ENCODE data around the gene TMEM132C. TPM values are rescaled to one million over a fixed set of nuclear protein-coding genes. Genes with fewer than 3 reads are reported as not detected.

The TMEM132C gene
- total RNA-seq, 1 experiment from 2014 or later, result not detected

DNA sequence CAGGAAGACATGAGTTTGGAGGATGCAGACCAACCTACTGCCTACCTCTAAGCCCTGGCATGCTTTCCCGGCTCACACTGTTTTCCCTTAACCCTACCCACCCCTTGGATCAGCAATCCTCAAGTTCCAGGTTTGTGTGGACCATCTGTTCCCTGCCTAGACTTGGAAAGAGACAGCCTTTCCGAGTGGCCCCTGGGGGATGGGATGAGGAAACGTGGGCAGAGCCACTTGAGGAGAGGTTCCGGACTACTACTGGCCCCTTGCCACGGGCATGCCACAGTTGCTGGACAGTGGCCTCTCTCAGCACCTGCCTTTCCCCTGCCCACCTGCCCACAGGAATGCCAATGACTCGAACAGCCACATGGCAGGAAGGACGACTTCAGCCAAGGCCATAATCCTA lies 420.9 kb downstream of the TMEM132C start:
- ChIA-PET POLR2A (no interaction called here), CTCF (no interaction called here)
- H3K4me3 Mint-ChIP-seq (ENCODE audit: unreplicated experiment), result no peak overlapping the region
- no peaks in the 10 kb centered on the region for H3K36me3 Mint-ChIP-seq (ENCODE audit: insufficient read depth, unreplicated experiment)
- H3K4me1 Mint-ChIP-seq (ENCODE audit: insufficient read depth, unreplicated experiment), result no peaks in the 10 kb centered on the region
- intact Hi-C loops (cut with micrococcal nuclease), result no loop called here
- H3K27me3 Mint-ChIP-seq (ENCODE audit: insufficient read depth, unreplicated experiment), result no peaks in the 10 kb centered on the region
- peak; percentile 16 for DNase-seq (ENCODE audit: unreplicated experiment)
- no TSS peak for BruUV-seq (replicated peaks)
- no peak overlapping the region for H3K27ac Mint-ChIP-seq (ENCODE audit: low read depth, unreplicated experiment)
- peaks cover 36% of the 10 kb centered on the region for H3K9me3 Mint-ChIP-seq (ENCODE audit: unreplicated experiment)
- TF ChIP-seq, protein P1, sequence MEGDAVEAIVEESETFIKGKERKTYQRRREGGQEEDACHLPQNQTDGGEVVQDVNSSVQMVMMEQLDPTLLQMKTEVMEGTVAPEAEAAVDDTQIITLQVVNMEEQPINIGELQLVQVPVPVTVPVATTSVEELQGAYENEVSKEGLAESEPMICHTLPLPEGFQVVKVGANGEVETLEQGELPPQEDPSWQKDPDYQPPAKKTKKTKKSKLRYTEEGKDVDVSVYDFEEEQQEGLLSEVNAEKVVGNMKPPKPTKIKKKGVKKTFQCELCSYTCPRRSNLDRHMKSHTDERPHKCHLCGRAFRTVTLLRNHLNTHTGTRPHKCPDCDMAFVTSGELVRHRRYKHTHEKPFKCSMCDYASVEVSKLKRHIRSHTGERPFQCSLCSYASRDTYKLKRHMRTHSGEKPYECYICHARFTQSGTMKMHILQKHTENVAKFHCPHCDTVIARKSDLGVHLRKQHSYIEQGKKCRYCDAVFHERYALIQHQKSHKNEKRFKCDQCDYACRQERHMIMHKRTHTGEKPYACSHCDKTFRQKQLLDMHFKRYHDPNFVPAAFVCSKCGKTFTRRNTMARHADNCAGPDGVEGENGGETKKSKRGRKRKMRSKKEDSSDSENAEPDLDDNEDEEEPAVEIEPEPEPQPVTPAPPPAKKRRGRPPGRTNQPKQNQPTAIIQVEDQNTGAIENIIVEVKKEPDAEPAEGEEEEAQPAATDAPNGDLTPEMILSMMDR (IDR thresholded peaks at IDR 0.05; ENCODE audit: unreplicated experiment), result no peak

DNA sequence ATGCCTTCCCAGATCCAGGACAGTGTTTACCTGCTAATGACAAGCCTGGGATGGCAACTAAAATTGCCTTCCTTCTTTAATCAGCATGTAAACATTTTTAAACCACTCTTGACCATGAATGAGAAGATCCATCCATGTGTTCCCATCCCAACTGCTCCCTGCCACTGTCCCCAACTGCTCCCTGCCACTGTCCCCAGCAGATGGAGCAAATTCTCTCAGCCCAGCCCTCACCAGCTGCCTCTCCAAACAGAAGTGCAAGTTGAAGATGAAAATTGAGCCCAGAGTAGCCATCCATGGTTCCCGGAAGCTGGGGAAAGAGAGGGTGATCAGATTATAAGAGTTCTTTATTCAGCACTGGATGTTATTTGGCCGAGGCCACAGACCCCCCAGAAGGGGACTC lies 423.7 kb downstream of the TMEM132C start:
- no TSS peak for BruUV-seq (replicated peaks)
- Mint-ChIP-seq H3K9me3 (ENCODE audit: unreplicated experiment) (peaks cover 22% of the 10 kb centered on the region), H3K27ac (ENCODE audit: low read depth, unreplicated experiment) (no peak overlapping the region), H3K36me3 (ENCODE audit: insufficient read depth, unreplicated experiment) (no peaks in the 10 kb centered on the region), H3K4me1 (ENCODE audit: insufficient read depth, unreplicated experiment) (no peaks in the 10 kb centered on the region), H3K4me3 (ENCODE audit: unreplicated experiment) (no peak overlapping the region), H3K27me3 (ENCODE audit: insufficient read depth, unreplicated experiment) (no peaks in the 10 kb centered on the region)
- intact Hi-C loops (cut with micrococcal nuclease), result no loop called here
- ChIA-PET POLR2A (no interaction called here), CTCF (interaction anchor here (0.6 kb wide), 2 partner anchors 84 to 575 kb away, joined by 4 to 6 read pairs; no protein-coding TSS in a partner anchor)
- no peak for DNase-seq (ENCODE audit: unreplicated experiment)
- TF ChIP-seq, protein P1 (IDR thresholded peaks at IDR 0.05; ENCODE audit: unreplicated experiment), result no peak

DNA sequence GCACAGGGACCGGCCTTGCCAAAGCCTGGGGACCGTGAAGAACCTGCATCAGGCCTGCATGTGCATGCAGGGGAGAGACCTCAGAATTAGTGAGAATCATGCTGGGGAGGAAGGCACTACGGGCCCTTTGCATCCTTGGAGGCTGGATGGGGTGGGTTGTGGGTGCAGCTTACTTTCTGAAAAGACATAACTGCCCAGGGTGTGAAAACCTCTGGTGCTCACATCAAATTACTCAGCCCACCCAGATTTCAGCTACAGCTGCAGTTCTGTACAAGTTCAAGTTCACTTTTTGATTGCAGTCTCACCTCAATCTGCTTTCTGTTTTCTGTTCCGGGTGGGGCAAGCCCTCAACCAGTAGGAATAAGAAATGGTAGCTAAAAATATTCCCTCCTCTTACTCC lies 426.1 kb downstream of the TMEM132C start:
- H3K36me3 Mint-ChIP-seq (ENCODE audit: insufficient read depth, unreplicated experiment), result no peaks in the 10 kb centered on the region

DNA sequence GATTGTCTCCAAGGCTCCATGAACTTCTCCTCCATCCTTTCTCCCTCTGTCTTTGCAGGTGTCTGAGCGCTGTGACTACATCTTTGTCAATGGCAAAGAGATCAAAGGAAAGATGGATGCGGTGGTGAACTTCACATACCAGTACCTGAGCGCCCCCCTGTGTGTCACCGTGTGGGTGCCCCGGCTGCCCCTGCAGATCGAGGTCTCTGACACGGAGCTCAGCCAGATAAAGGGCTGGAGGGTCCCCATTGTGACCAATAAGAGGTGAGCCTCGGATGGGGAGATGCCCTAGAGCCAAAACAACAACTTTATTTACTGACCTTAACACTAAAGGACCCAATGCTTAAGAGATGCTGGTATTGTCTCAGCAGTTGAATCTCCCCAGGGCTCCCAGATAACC lies 426.8 kb downstream of the TMEM132C start:
- H3K9me3 Mint-ChIP-seq (ENCODE audit: unreplicated experiment), result peaks cover 23% of the 10 kb centered on the region
- no peaks in the 10 kb centered on the region for H3K27me3 Mint-ChIP-seq (ENCODE audit: insufficient read depth, unreplicated experiment)
- CTCF ChIA-PET, result no interaction called here
- no peaks in the 10 kb centered on the region for H3K36me3 Mint-ChIP-seq (ENCODE audit: insufficient read depth, unreplicated experiment)
- no peaks in the 10 kb centered on the region for H3K4me1 Mint-ChIP-seq (ENCODE audit: insufficient read depth, unreplicated experiment)
- DNase-seq (ENCODE audit: unreplicated experiment), result no peak
- no TSS peak for BruUV-seq (replicated peaks)
- no peak overlapping the region for H3K4me3 Mint-ChIP-seq (ENCODE audit: unreplicated experiment)
- H3K27ac Mint-ChIP-seq (ENCODE audit: low read depth, unreplicated experiment), result no peak overlapping the region
- POLR2A ChIA-PET, result no interaction called here
- TF ChIP-seq, protein P1 (IDR thresholded peaks at IDR 0.05; ENCODE audit: unreplicated experiment), result no peak
- intact Hi-C loops (cut with micrococcal nuclease), result no loop called here

More for the DNA sequence above, 426.1 kb downstream of the TMEM132C start:
- H3K27me3 Mint-ChIP-seq (ENCODE audit: insufficient read depth, unreplicated experiment), result no peaks in the 10 kb centered on the region
- no peak for DNase-seq (ENCODE audit: unreplicated experiment)
- peaks cover 21% of the 10 kb centered on the region for H3K9me3 Mint-ChIP-seq (ENCODE audit: unreplicated experiment)
- H3K27ac Mint-ChIP-seq (ENCODE audit: low read depth, unreplicated experiment), result no peak overlapping the region
- no peak overlapping the region for H3K4me3 Mint-ChIP-seq (ENCODE audit: unreplicated experiment)
- TF ChIP-seq, protein P1 (IDR thresholded peaks at IDR 0.05; ENCODE audit: unreplicated experiment), result no peak
- ChIA-PET POLR2A (no interaction called here), CTCF (no interaction called here)
- BruUV-seq (replicated peaks), result no TSS peak
- no peaks in the 10 kb centered on the region for H3K4me1 Mint-ChIP-seq (ENCODE audit: insufficient read depth, unreplicated experiment)
- intact Hi-C loops (cut with micrococcal nuclease), result no loop called here
